GM18519 (cell line): ENCODE data around the gene GGNBP2.

Experiments used
- ATAC-seq: cut with Tn5 transposase; IDR thresholded peaks from one replicate; pipeline ENCODE4 v1.9.1; 2021; ENCODE audit warnings: mild to moderate bottlenecking, moderate library complexity; ENCODE audit not compliant: unreplicated experiment, low FRiP score

GGNBP2 gene

DNA sequence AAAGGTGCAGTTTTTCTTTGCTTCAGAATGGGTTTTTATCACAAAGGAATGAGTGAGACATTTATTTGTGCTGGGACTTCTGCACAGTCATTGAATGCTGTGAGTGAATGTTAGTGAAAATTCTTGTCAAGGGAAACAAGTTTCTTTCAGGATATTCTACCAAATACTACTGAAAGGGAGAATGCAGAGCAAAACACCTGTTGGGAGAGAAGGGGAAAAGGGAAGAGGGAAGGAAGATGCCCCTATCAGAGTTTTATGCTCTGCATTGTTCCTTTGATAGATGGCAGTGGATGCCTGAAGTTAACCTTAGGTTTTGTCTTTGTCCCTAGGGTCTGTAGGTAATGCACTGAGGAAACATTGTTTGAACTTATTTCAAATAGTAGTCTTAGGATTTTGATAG is 3.1 kb downstream of the GGNBP2 start:
- ATAC-seq, result no peak

GRCh38 chr17:36550491-36551417 is 6.0 kb downstream of the GGNBP2 start:
- no peak for ATAC-seq

GRCh38 chr17:36553459-36553858 is 8.7 kb downstream of the GGNBP2 start:
- ATAC-seq, result no peak

- ATAC-seq, result no peak
These were observed 21.4 kb downstream of the GGNBP2 start for GRCh38 chr17:36566081-36566480.

GRCh38 chr17:36575028-36575427 is 30.3 kb downstream of the GGNBP2 start:
- no peak for ATAC-seq

- no peak for ATAC-seq
These were observed 32.1 kb downstream of the GGNBP2 start for GRCh38 chr17:36576793-36577192.

- ATAC-seq, result no peak
These were observed 34.0 kb downstream of the GGNBP2 start for GRCh38 chr17:36578671-36579070.

DNA sequence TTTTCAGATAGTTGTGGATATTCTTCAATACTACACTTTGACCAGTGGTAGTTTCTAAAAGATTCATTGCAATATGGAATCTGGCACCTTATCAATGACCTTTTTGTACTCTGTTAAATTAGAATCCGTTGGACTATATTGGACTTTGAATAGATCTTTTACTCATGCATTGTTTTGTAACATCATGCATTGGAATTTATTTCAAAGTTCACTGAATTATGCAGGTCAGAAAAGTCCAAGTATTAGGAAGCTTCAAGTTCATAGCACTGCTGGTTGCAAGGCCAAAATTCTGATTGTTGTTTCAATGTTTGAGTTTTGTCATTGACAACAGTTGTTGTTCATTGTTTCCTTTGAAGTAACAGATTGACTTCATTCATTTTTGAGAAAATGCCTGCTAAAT is 39.1 kb downstream of the GGNBP2 start:
- no peak for ATAC-seq

DNA sequence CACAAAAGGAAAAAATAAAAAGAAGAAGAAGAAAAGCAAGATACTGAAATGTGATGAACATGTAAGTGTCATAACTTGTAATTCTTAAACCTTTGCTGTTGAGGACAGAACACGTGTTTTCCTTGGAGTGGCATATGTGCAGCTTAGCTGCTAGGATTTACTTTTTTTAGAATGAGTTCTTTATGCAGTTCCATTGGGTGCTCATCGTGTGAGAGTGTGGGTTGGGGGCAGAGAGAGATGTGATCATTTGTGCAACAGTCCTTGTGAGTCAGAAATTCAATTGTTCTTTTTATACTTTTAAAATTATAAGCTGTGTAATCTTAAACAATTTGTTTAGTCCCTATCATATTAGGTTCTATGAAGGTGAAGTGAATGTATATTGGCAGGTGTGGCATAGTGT is 41.4 kb downstream of the GGNBP2 start:
- ATAC-seq, result no peak

DNA sequence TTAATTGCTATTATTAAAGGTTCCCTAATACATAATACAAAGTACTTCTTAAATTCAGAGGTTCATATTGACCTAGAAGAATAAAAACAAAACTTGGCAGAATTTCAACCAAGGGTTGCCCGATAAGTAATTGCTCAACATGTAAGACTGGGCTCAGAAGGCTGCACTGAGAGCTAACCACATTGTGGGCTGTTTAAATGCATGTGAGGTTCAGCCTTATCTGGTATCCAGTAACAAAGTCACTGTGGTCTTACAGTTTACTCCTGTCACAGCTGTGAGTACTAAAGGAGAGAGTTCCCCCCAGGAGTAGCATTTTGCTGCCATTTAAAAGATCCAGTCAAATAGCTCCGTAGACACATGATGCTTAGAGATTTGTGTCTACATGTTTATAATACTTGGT is 45.4 kb downstream of the GGNBP2 start:
- no peak for ATAC-seq

DNA sequence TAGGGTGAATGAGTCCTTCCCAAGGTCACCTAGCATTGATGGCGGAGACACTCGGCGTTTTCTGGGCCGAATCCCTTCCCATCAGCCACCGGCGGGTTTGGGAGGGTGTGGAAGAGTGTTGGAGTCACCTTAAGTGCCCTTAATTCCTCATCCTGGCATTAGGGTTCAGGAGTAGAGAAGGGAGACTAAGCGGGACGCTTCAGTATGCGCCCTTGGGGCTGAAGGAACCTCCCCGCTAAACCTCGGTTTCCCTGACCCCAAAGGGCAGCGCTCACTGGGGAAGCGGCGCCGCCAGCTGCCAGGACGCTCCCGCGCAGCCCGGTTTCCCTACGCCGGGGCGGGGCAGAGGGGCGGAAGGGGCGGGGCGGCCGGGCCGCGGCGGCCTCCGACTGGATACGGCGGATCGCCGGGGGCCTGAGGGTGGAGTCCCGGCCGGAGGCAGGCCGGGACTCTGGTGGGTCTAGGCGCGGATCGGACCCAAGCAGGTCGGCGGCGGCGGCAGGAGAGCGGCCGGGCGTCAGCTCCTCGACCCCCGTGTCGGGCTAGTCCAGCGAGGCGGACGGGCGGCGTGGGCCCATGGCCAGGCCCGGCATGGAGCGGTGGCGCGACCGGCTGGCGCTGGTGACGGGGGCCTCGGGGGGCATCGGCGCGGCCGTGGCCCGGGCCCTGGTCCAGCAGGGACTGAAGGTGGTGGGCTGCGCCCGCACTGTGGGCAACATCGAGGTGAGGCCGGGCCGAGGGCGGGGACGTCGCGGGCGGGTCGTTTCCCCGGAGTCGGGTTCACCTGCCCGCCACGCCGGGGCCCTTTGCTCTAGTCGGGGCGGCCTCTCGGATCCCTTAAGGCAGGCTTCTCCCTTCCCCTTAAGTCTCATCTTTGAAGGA is 47.0 kb downstream of the GGNBP2 start, which contains the start of gene DHRS11:
Gene DHRS11, plus strand, starts transcription at position 446 of the 882 bp plus-strand sequence. Its CDS starts 131 bp downstream, at position 577.
- peak; percentile 42 for ATAC-seq

GRCh38 chr17:36592316-36592715 is 47.6 kb downstream of the GGNBP2 start:
- no peak for ATAC-seq

DNA sequence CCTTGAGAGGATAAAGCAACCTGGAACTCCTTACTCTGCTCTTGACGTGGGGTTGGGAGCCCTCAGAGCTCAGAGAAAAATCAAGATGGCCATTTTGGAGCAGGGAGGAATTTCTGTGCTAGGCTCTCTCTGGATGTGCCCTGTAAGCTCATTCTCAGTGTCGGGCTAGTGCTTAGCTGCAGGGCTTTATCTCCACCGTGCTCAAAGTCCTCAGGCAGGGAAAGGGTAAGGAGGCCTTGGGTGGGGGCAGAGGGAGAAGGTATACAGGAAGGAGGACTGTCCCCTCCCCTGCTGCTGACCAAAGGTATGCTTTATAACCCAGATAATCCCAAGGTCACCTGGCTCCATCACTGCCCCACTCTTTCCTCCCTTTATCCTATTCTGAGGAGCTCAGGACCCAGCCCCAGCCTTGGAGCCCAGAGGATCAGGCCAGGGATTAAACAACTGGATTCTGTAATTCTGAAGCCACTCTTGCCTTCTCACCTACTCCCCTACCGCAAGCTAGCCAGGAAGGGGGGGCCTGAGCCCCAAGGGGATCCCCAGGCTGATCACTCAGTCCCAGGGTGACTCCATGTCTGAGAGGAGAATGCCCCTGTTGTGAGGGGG is 48.1 kb downstream of the GGNBP2 start:
- no peak for ATAC-seq

- ATAC-seq, result no peak
These were observed 49.1 kb downstream of the GGNBP2 start for GRCh38 chr17:36593656-36594316.

- no peak for ATAC-seq
These were observed 50.1 kb downstream of the GGNBP2 start for GRCh38 chr17:36594626-36595401.

- no peak for ATAC-seq
These were observed 52.5 kb downstream of the GGNBP2 start for GRCh38 chr17:36597226-36597625.

DNA sequence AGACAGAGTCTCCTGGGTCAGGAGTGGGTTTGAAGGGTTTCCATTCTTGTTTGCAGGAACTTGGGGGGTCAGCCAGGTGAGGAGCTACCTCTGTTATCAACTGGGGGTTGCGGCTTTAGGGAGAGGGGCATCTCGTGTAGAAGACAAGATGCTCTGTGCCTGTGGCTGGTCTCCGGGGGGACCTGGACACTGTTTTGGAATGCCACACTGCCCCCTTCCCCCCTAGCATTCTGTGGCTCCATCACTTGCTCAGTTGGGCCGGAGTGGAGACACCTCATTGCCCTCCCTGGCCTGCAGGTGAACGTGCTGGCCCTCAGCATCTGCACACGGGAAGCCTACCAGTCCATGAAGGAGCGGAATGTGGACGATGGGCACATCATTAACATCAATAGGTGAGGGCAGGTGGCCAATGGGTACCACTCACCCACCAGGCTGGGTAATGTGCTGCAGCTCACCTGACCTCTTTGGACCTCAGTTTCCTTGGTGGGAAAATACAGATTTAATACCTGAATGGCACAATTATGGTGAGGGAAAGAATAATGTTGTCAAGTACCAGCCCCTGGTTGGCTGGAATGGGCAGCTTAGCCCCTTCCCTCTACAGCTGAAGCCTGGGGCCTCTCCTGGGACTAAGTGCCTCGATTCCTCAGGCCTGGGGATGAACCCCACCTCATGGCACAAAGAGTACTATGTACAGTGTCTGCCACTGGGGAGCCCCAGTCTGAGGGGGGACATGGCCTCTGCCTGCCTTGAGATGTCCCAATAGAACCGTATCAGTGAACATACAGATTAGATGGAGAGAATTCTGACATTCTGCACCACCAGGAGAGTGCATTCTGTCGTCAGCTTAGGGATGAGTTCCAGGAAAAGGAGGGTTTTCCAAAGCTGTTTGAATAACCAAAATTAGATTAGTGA is 53.4 kb downstream of the GGNBP2 start:
- no peak for ATAC-seq

- no peak for ATAC-seq
These were observed 54.3 kb downstream of the GGNBP2 start for GRCh38 chr17:36598951-36599401.
